UCSD-AML1 (cell line): Measurements from ENCODE around the gene PTGER2.

Experiments used
- DNase-seq: peaks from one replicate; lab custom pipeline; 2025; ENCODE audit not compliant: unreplicated experiment; lab: John Stamatoyannopoulos, UW

The PTGER2 gene

GRCh38 chr14:52304248-52304904 lies 9.7 kb upstream of the PTGER2 start:
- DNase-seq = no peak

- DNase-seq = no peak
Measured at GRCh38 chr14:52305014-52305413, 9.1 kb upstream of the PTGER2 start.

- DNase-seq = no peak
Measured at GRCh38 chr14:52307376-52307775, 6.7 kb upstream of the PTGER2 start.

- DNase-seq = no peak
Measured at GRCh38 chr14:52307905-52308304, 6.2 kb upstream of the PTGER2 start.

- no peak for DNase-seq
Measured at GRCh38 chr14:52310541-52310940, 3.6 kb upstream of the PTGER2 start.

- no peak for DNase-seq
Measured at GRCh38 chr14:52312931-52313355, 1.2 kb upstream of the PTGER2 start.

GRCh38 chr14:52313462-52313861 lies 650 bp upstream of the PTGER2 start:
- DNase-seq = no peak

GRCh38 chr14:52314595-52315354 lies 663 bp downstream of the PTGER2 start:
- no peak for DNase-seq

GRCh38 chr14:52315355-52315718 lies 1.2 kb downstream of the PTGER2 start:
- DNase-seq = no peak

GRCh38 chr14:52318062-52318461 lies 4.0 kb downstream of the PTGER2 start:
- no peak for DNase-seq

- no peak for DNase-seq
Measured at GRCh38 chr14:52318826-52319645, 4.9 kb downstream of the PTGER2 start.

GRCh38 chr14:52319919-52320318 lies 5.8 kb downstream of the PTGER2 start:
- no peak for DNase-seq

GRCh38 chr14:52325126-52325525 lies 11.0 kb downstream of the PTGER2 start:
- no peak for DNase-seq

- DNase-seq = no peak
Measured at GRCh38 chr14:52325630-52326029, 11.5 kb downstream of the PTGER2 start.

- DNase-seq = no peak
Measured at GRCh38 chr14:52327374-52328226, 13.5 kb downstream of the PTGER2 start.

GRCh38 chr14:52328276-52328675 lies 14.2 kb downstream of the PTGER2 start:
- DNase-seq = no peak

GRCh38 chr14:52329678-52330369 lies 15.7 kb downstream of the PTGER2 start:
- no peak for DNase-seq

GRCh38 chr14:52332269-52332668 lies 18.2 kb downstream of the PTGER2 start:
- DNase-seq = no peak

- no peak for DNase-seq
Measured at GRCh38 chr14:52333108-52333507, 19.0 kb downstream of the PTGER2 start.
